AG04450 (cell line): ENCODE measurements around the gene ICAM3. TPM values are rescaled to one million over a fixed set of nuclear protein-coding genes. Genes with fewer than 3 reads are reported as not detected.

Experiments used
- CTCF ChIA-PET: fragments of 300-600, 350-600 bp; formaldehyde crosslinking; extraction: SDS; loops from one replicate; lab custom pipeline; 2022; ENCODE audit warnings: antibody characterized with exemption, inconsistent platforms; lab: Charles Lee
- POLR2A ChIA-PET: fragments of 350-600 bp; formaldehyde crosslinking; extraction: SDS; loops from one replicate; lab custom pipeline; 2021; ENCODE audit warnings: antibody characterized with exemption, inconsistent platforms; lab: Yijun Ruan, JAX
- DNase-seq: peaks from one replicate; pipeline ENCODE4 v3.0.0-alpha.2; 2011; ENCODE audit warnings: low read depth, low spot score
- H3K27ac ChIP-seq: one replicate; pipeline ENCODE4 v1.5.1; 2012; ENCODE audit warnings: low read depth, low read length, control low read depth
- H3K27me3 ChIP-seq: one replicate; pipeline ENCODE4 v1.6.0; 2012; ENCODE audit warnings: low read length; ENCODE audit not compliant: control insufficient read depth, insufficient read depth
- H3K4me3 ChIP-seq: 2 replicates; pipeline ENCODE4 v1.5.1; 2011; ENCODE audit warnings: mild to moderate bottlenecking, low read depth, low read length, control low read depth
- H3K9me3 ChIP-seq: 2 replicates; pipeline ENCODE4 v1.5.1; 2012; ENCODE audit warnings: low read length; ENCODE audit not compliant: control insufficient read depth, insufficient read depth
- CTCF ChIP-seq: IDR thresholded peaks from 2 replicates; pipeline ENCODE4 v1.5.1; 2011; ENCODE audit warnings: low read depth, low read length, control low read depth, inconsistent platforms
- polyA plus RNA-seq: library from polyadenylated mRNA; depleted of rRNA; stranded (reverse); fragments of >200 nt; gene quantifications from 2 replicates; pipeline ENCODE4 v1.2.3, GENCODE V29; 2011

The ICAM3 gene
- polyA plus RNA-seq, 1 experiment: 6.7 TPM

DNA sequence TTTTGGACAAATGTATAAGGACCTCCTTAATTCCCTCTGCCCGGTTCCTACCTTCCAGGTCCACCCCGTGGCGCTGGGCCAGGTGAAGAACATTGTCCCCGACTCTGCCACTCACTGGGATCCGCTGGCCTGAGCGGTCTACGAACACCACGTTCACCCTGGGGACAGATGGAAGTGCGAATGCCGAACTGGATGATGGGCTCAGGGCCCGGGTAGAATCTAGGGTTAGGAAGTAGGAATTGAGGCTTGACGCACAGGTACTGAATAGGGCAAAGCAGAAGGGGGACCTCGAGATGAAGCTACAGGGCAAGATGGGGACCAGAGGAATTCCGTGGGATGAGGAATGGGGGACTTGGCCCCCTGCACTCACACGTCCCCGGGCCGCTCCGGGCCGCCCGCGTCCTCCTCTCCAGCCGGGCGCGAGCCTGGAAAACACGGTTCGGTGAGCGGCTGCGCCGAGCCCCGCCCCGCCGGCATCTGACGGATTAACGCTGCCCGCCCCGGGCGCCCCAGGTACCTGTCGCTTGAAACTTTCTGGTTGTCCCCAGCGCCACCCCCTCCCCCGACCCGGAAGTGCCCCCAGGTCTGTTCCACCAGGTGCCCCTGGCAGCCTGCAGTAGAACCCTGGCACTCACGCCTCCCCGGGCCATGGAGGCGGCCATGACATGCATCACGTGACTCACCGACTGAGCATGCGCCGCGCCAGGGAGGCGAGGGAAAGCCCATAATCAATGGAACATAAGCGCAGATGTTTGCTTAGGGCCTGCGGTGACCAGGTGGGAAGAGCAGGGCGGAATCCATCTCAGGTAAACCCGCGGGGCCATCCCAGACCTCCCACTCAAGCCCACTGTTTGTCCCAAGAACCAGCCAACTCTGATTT is 23.8 kb downstream of the ICAM3 start, which contains the start of gene FDX2:
TSS of gene FDX2 (minus strand) at position 681 of the 880 bp plus-strand sequence. CDS start at position 662, 19 bp downstream.
- Histone ChIP-seq H3K27me3 (no peaks in the 10 kb centered on the region), H3K27ac (peak within 1 kb of the TSS; percentile 52), H3K4me3 (peak within 1 kb of the TSS; percentile 89), H3K9me3 (no peaks in the 10 kb centered on the region; the same call in 1 of the 2 replicates)
- POLR2A ChIA-PET: interaction anchor here (0.7 kb wide), 2 partner anchors 10 to 26 kb away, joined by 3 to 12 read pairs; partner anchors contain the start of gene ICAM5
- no peak for DNase-seq
- CTCF ChIA-PET: interaction anchor here (1.0 kb wide), 1 partner anchor 10 kb away, joined by 7 read pairs; no protein-coding TSS in a partner anchor
- TF ChIP-seq CTCF: no peak

DNA sequence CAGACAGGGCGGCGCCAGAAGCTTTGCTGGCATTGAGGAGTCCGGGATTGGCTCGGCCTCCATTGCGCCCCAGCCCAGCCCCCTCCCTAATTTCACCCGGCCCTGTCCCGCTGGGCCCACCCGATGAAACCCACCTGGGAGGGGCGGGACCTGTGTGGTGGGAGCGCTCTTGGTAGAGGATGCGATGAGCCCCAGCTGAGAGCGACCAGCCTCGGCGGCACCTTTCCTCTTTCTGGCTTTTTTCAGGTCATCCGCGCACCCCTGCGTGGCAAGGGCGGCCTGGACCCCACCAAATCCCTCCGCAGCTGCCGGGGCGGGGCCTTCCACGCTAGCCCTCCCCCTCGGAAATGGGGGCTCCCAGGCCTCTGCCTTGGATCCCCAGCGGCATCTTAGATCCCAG is 30.0 kb downstream of the ICAM3 start, which contains the start of gene ZGLP1:
TSS of gene ZGLP1 (minus strand) at position 393 of the 400 bp plus-strand sequence.
- ChIA-PET POLR2A (no interaction called here), CTCF (interaction anchor here (0.9 kb wide), 1 partner anchor 20 kb away, joined by 4 read pairs; no protein-coding TSS in a partner anchor)
- Histone ChIP-seq H3K9me3 (no peaks in the 10 kb centered on the region; the same call in 1 of the 2 replicates), H3K27me3 (no peaks in the 10 kb centered on the region), H3K27ac (no peak within 1 kb of the TSS), H3K4me3 (no peak within 1 kb of the TSS)
- TF ChIP-seq CTCF: no peak
- DNase-seq: no peak

GRCh38 chr19:10306327-10306726 is 33.1 kb downstream of the ICAM3 start:
- DNase-seq: no peak
- ChIA-PET CTCF (no interaction called here), POLR2A (interaction anchor here (0.6 to 1.4 kb wide), 3 partner anchors 27 to 84 kb away, joined by 3 to 6 read pairs (median 4); partner anchors contain the start of gene RAVER1)
- no peaks in the 10 kb centered on the region for H3K27me3 ChIP-seq
- H3K4me3 ChIP-seq: no peak overlapping the region
- no peak for TF ChIP-seq CTCF
- H3K27ac ChIP-seq: no peak overlapping the region
- H3K9me3 ChIP-seq: no peaks in the 10 kb centered on the region; the same call in 1 of the 2 replicates

DNA sequence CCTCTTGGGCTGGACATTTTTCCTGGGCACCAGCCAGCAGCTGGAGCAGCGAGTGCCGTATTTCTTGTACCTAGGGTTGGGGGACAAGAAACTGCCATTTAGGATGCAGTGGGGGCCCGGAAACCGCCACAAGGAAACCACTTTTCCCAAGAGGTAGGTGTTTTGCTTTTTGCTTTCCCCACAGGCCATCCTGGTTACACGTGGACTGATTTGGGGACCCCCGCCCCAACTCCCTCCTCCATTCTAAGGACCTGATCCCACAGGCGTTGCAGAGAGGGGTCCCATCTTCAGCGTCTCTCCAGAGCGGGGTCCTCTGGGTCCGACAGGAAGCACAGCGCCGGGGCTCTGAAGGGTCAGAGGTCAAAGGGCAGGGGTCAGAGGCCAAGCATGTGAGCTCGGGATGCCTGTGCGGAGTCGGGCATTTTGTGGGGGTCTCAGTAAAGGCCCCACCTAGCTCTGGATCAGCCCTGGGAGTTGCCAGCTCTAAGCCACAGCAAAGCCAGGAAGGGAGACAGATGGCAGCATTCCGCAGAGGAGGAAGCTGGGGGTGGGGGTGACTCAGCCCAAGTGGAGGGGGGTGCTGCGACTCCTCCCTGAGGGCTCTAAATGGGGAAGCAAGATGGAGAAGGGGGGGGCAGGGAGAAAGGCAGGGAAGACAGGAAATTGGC is 34.2 kb downstream of the ICAM3 start:
- CTCF ChIA-PET: interaction anchor here (0.8 to 1.3 kb wide), 5 partner anchors 10 to 99 kb away, joined by 3 to 8 read pairs (median 4); no protein-coding TSS in a partner anchor
- TF ChIP-seq CTCF: 0 out of 2 replicates have a peak, but pooled peaks have one; percentile 12
- no peak for DNase-seq
- Histone ChIP-seq H3K9me3 (no peaks in the 10 kb centered on the region; the same call in 1 of the 2 replicates), H3K27me3 (no peaks in the 10 kb centered on the region), H3K27ac (peak overlapping the region; percentile 47), H3K4me3 (no peak overlapping the region)
- POLR2A ChIA-PET: interaction anchor here (0.5 to 1.6 kb wide), 8 partner anchors 10 to 67 kb away, joined by 3 to 12 read pairs (median 4); partner anchors contain the start of genes ICAM1 and RAVER1
